Keratinocyte (primary cell): ENCODE results near the gene RGL1. TPM values are rescaled to one million over a fixed set of nuclear protein-coding genes. Genes with fewer than 3 reads are reported as not detected.

Experiments
- DNase-seq: peaks from one replicate; pipeline ENCODE4 v3.0.0-alpha.2; 2011; ENCODE audit warnings: low read depth, missing footprints, low spot score
- FAIRE-seq: peaks from 2 replicates; lab custom pipeline; 2011; peaks lifted over from hg19 to GRCh38; lab: Jason Lieb, UNC
- H2AFZ ChIP-seq: 2 replicates; pipeline ENCODE4 v1.6.0; 2012; ENCODE audit warnings: low read length, control low read depth, inconsistent platforms; ENCODE audit not compliant: control insufficient read depth
- H3K27ac ChIP-seq: 2 replicates; pipeline ENCODE4 v1.5.1; 2011; ENCODE audit warnings: low read length; ENCODE audit not compliant: control insufficient read depth, insufficient read depth
- H3K27me3 ChIP-seq: 3 replicates; pipeline ENCODE4 v1.6.0; 2011; ENCODE audit warnings: low read length; ENCODE audit not compliant: control insufficient read depth, insufficient read depth; ENCODE audit errors: extremely low read depth
- H3K36me3 ChIP-seq, 2 experiments: 2 replicates in 1 of 2; 3 replicates in 1 of 2; pipeline ENCODE4 v1.5.1; 2011; ENCODE audit warnings: low read length in 2 of 2, mild to moderate bottlenecking in 1 of 2; ENCODE audit not compliant: control insufficient read depth in 2 of 2, insufficient read depth in 2 of 2; ENCODE audit errors: extremely low read depth in 1 of 2
- H3K4me1 ChIP-seq: 3 replicates; pipeline ENCODE4 v1.5.1; 2011; ENCODE audit warnings: low read length; ENCODE audit not compliant: control insufficient read depth, insufficient read depth; ENCODE audit errors: extremely low read depth
- H3K4me2 ChIP-seq: 3 replicates; pipeline ENCODE4 v1.6.0; 2011; ENCODE audit warnings: low read depth, low read length; ENCODE audit not compliant: control insufficient read depth, insufficient read depth; ENCODE audit errors: extremely low read depth
- H3K4me3 ChIP-seq, 3 experiments: fragments of 200-600 bp in 1 of 3; sonication (generic) in 1 of 3; 2 replicates in 2 of 3; 3 replicates in 1 of 3; pipeline ENCODE4 v1.5.1; 2011 to 2016; ENCODE audit warnings: low read length in 3 of 3, mild to moderate bottlenecking in 3 of 3, control low read depth in 2 of 3, inconsistent platforms in 1 of 3, low read depth in 1 of 3, mixed read lengths in 1 of 3, mixed run types in 1 of 3, moderate library complexity in 1 of 3; ENCODE audit not compliant: control insufficient read depth in 2 of 3, insufficient read depth in 2 of 3; ENCODE audit errors: extremely low read depth in 1 of 3
- H3K79me2 ChIP-seq: 2 replicates; pipeline ENCODE4 v1.6.0; 2012; ENCODE audit warnings: low read length; ENCODE audit not compliant: control insufficient read depth, insufficient read depth
- H3K9ac ChIP-seq: 3 replicates; pipeline ENCODE4 v1.6.0; 2011; ENCODE audit warnings: low read length; ENCODE audit not compliant: control insufficient read depth, insufficient read depth; ENCODE audit errors: extremely low read depth
- H3K9me1 ChIP-seq: 3 replicates; pipeline ENCODE4 v1.6.0; 2011; ENCODE audit warnings: low read length; ENCODE audit not compliant: control insufficient read depth, insufficient read depth; ENCODE audit errors: extremely low read depth
- H3K9me3 ChIP-seq: 2 replicates; pipeline ENCODE4 v1.5.1; 2012; ENCODE audit warnings: low read depth, low read length; ENCODE audit not compliant: control insufficient read depth
- H4K20me1 ChIP-seq: 3 replicates; pipeline ENCODE4 v1.6.0; 2011; ENCODE audit warnings: low read length; ENCODE audit not compliant: control insufficient read depth, insufficient read depth; ENCODE audit errors: extremely low read depth
- CTCF ChIP-seq, 3 experiments: IDR thresholded peaks in 1 of 3; conservative IDR thresholded peaks in 1 of 3; optimal IDR thresholded peaks in 1 of 3; 2 replicates in 2 of 3; 3 replicates in 1 of 3; pipeline versions ENCODE3 to v1.5.1; 2011; ENCODE audit warnings: low read length in 3 of 3, mild to moderate bottlenecking in 3 of 3, moderate library complexity in 2 of 3, control low read depth in 1 of 3, inconsistent platforms in 1 of 3; ENCODE audit not compliant: insufficient read depth in 2 of 3; ENCODE audit errors: extremely low read depth in 1 of 3
- EZH2 ChIP-seq: IDR thresholded peaks from one replicate; pipeline ENCODE4 v1.6.1; 2012; ENCODE audit warnings: inconsistent platforms, mild to moderate bottlenecking, low read length, moderate library complexity
- dilution Hi-C: fragments of 300-500 bp; cut with MboI; formaldehyde crosslinking; loops from one replicate; pipeline ENCODE4 v1.7.0; 2020; ENCODE audit warnings: low sequenced_read_pairs; ENCODE audit not compliant: extremely low pct_ligation_motif_present
- polyA plus RNA-seq, 5 experiments: library from polyadenylated mRNA; depleted of rRNA in 3 of 5; stranded (reverse) in 3 of 5; stranded (forward) in 1 of 5; unstranded in 1 of 5; fragments of >200 nt; gene quantifications; 1 replicate in 1 of 5; 2 replicates in 3 of 5; 3 replicates in 1 of 5; pipeline versions ENCODE4 v1.2.1 to v1.2.3, GENCODE V29; 2011 to 2012; ENCODE audit warnings: missing spikeins in 2 of 5, low read depth in 1 of 5, low replicate concordance in 1 of 5

RGL1 gene
- polyA plus RNA-seq, 1 donor (not counting 4 experiments of a cell fraction or from before 2014, with no cell fraction given): 1.2 TPM

DNA sequence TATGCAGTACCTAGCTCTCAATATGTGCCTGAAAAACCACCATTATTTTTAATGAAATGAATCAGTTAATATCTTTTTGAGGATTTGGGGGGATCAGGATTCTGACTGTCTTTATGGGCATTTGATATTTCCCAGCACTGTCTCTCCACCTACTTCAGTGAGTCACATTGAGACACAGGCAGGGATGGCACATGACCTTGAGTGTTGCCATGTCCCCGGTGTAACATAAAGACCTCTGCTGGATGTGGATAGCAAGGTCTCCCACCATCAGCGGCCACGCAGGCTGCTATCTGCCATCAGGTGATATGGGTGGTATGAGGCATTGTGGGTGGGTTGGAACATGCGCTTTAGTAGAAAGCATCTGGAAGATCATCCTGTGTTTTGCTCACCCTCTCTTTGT is 103.2 kb downstream of the RGL1 start:
- Histone ChIP-seq H3K79me2 (no peaks in the 10 kb centered on the region), H2AFZ (no peak overlapping the region), H3K9me3 (no peaks in the 10 kb centered on the region), H4K20me1 (no peaks in the 10 kb centered on the region), H3K4me1 (no peaks in the 10 kb centered on the region), H3K4me3 (no peak overlapping the region), H3K9me1 (no peaks in the 10 kb centered on the region), H3K36me3 (no peaks in the 10 kb centered on the region), H3K9ac (no peak overlapping the region), H3K27ac (no peak overlapping the region), H3K4me2 (no peak overlapping the region), H3K27me3 (no peaks in the 10 kb centered on the region)
- FAIRE-seq: no peak
- dilution Hi-C loops: no loop called here
- TF ChIP-seq EZH2 (no peak), CTCF (optimal IDR thresholded peaks at IDR 0.05 in 1 of 3, IDR thresholded peaks at IDR 0.05 in 1 of 3, conservative IDR thresholded peaks at IDR 0.05 in 1 of 3; ENCODE audit: extremely low read depth in 1 of 3, insufficient read depth in 2 of 3, low read length in 3 of 3) (no peak)
- DNase-seq: no peak

- Histone ChIP-seq H3K4me2 (no peak overlapping the region), H3K4me3 (no peak overlapping the region), H2AFZ (no peak overlapping the region), H3K4me1 (no peaks in the 10 kb centered on the region), H3K9me3 (no peaks in the 10 kb centered on the region), H3K79me2 (no peaks in the 10 kb centered on the region), H3K9me1 (no peaks in the 10 kb centered on the region), H3K9ac (no peak overlapping the region), H3K27ac (no peak overlapping the region), H4K20me1 (no peaks in the 10 kb centered on the region), H3K27me3 (no peaks in the 10 kb centered on the region), H3K36me3 (no peaks in the 10 kb centered on the region)
- no peak for DNase-seq
- dilution Hi-C loops: no loop called here
- TF ChIP-seq EZH2 (no peak), CTCF (optimal IDR thresholded peaks at IDR 0.05 in 1 of 3, IDR thresholded peaks at IDR 0.05 in 1 of 3, conservative IDR thresholded peaks at IDR 0.05 in 1 of 3; ENCODE audit: extremely low read depth in 1 of 3, insufficient read depth in 2 of 3, low read length in 3 of 3) (no peak)
- no peak for FAIRE-seq
Measured at GRCh38 chr1:183909672-183910071, 104.8 kb downstream of the RGL1 start.
